ENCODE measurements around the gene TRUB2.

Gene TRUB2

DNA sequence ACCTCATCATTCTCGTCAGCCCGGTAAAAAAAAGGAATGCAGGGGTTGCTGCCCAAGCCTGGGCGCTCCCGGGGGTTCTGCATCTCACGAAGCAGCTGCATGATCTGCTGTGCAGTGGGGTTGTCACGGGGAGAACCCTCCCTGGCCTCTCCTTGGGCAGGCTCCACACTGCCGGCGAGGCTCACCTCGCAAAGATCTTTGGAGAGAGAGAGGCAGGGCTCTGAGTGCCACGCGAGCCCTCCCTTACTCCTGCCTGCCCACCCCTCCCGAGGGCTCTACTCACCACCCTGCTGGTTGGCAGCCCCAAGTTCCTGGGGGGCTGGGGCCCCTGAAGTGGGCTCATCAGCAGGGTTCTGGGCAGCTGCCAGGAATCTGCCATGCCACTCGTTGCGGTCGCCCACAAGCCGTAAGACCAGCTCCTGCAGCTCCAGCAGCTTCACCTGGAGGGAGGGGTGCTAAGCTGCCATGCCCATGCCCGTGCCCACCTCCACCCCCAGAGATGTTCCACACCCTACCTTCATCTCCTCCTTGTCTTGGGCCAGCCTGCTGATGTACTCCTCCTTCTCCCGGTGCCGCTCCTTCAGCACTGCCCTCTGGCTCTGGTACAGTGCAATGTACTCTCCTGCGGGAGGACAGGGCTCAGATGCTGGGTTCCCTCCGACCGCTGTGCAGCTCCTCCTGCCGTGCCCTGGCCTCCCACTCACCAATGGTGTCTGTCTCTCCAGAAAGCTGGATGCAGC lies 65.0 kb downstream of the TRUB2 start:
- no peak for ATAC-seq
- TF ChIP-seq ZFP3 (CRISPR knock-in tag; IDR thresholded peaks at IDR 0.05) (no peak), OSR1 (CRISPR knock-in tag; IDR thresholded peaks at IDR 0.05) (no peak), TCF4 (CRISPR knock-in tag; IDR thresholded peaks at IDR 0.05; ENCODE audit: borderline replicate concordance) (no peak), RARB (CRISPR knock-in tag; IDR thresholded peaks at IDR 0.05) (no peak), ZNF565 (CRISPR knock-in tag; conservative IDR thresholded peaks at IDR 0.05; ENCODE audit: low read depth) (no peak), BACH2 (CRISPR knock-in tag; IDR thresholded peaks at IDR 0.05; ENCODE audit: borderline replicate concordance) (no peak)

All from SK-N-SH treated with all-trans-retinoic acid at 6 μM for 48 hours (cell line).